Fibroblast of skin of left biceps (primary cell): ENCODE results near the gene NBPF6.
A peak's percentile ranks its signal among the peaks of the same experiment; 100 is the strongest.
"Not testable (repeated sequence)": the region's sequence is repeated elsewhere in the genome, so short reads cannot be mapped to it uniquely, and the experiment has no call there.

ENCODE experiments used
- DNase-seq, 2 experiments: peaks; one replicate each; pipeline ENCODE4 v3.0.0-alpha.2; 2013; ENCODE audit warnings: low read depth in 2 of 2

NBPF6 gene

GRCh38 chr1:108496856-108497255 lies 46.7 kb downstream of the NBPF6 start:
- DNase-seq, result not testable (repeated sequence)

GRCh38 chr1:108502138-108502537 lies 52.0 kb downstream of the NBPF6 start:
- DNase-seq, result no peak

- DNase-seq, result no peak
Observed at GRCh38 chr1:108502624-108503023, 52.5 kb downstream of the NBPF6 start.

- peak; percentile 40 to 60 for DNase-seq
Observed at GRCh38 chr1:108503062-108503733, 53.1 kb downstream of the NBPF6 start.

GRCh38 chr1:108504447-108504846 lies 54.3 kb downstream of the NBPF6 start:
- DNase-seq, result no peak

- DNase-seq, result no peak
Observed at GRCh38 chr1:108505763-108506070, 55.6 kb downstream of the NBPF6 start.

- no peak for DNase-seq
Observed at GRCh38 chr1:108511764-108512163, 61.6 kb downstream of the NBPF6 start.

GRCh38 chr1:108512239-108513043 lies 62.3 kb downstream of the NBPF6 start:
- peak in 1 of 2 experiments; percentile 4 for DNase-seq

- DNase-seq, result no peak
Observed at GRCh38 chr1:108513044-108513415, 62.9 kb downstream of the NBPF6 start.

- DNase-seq, result not testable (repeated sequence)
Observed at GRCh38 chr1:108513914-108514313, 63.8 kb downstream of the NBPF6 start.

GRCh38 chr1:108517301-108517897 lies 67.3 kb downstream of the NBPF6 start:
- not testable (repeated sequence) for DNase-seq
